Limb (tissue), 2 donors: ENCODE measurements around the gene TRAIP.
"Not testable (repeated sequence)": the region's sequence is repeated elsewhere in the genome, so short reads cannot be mapped to it uniquely, and the experiment has no call there.

Experiments
- DNase-seq, 2 donors: peaks; one replicate each; pipeline ENCODE4 v3.0.0-alpha.2; 2016; ENCODE audit errors: extremely low spot score in 2 of 2

Gene TRAIP

GRCh38 chr3:49856181-49857005 lies at the start of gene TRAIP:
TSS of gene TRAIP (minus strand) at chr3:49856564. CDS start at chr3:49856453, 111 bp downstream.
- peak; percentile 94 to 96 for DNase-seq

- not testable (repeated sequence) for DNase-seq
Observed at GRCh38 chr3:49904448-49904847, 48.1 kb upstream of the TRAIP start.

- DNase-seq = peak; percentile 35 to 67
Observed at GRCh38 chr3:49903451-49904424, 47.4 kb upstream of the TRAIP start, which contains the start of gene MST1R. TSS of gene MST1R (minus strand) at chr3:49903873. CDS start at chr3:49903609, 264 bp downstream.

- no peak for DNase-seq
Observed at GRCh38 chr3:49902511-49903345, 46.4 kb upstream of the TRAIP start.

- no peak for DNase-seq
Observed at GRCh38 chr3:49901366-49902339, 45.3 kb upstream of the TRAIP start.

- DNase-seq = no peak
Observed at GRCh38 chr3:49900491-49901153, 44.3 kb upstream of the TRAIP start.

- DNase-seq = no peak
Observed at GRCh38 chr3:49899815-49900214, 43.5 kb upstream of the TRAIP start.

GRCh38 chr3:49898991-49899390 lies 42.6 kb upstream of the TRAIP start:
- DNase-seq = no peak

- DNase-seq = no peak
Observed at GRCh38 chr3:49896345-49896744, 40.0 kb upstream of the TRAIP start.

- no peak for DNase-seq
Observed at GRCh38 chr3:49895791-49896190, 39.4 kb upstream of the TRAIP start.

GRCh38 chr3:49889296-49889695 lies 32.9 kb upstream of the TRAIP start:
- DNase-seq = no peak

- DNase-seq = no peak
Observed at GRCh38 chr3:49886922-49887265, 30.5 kb upstream of the TRAIP start.

- DNase-seq = no peak
Observed at GRCh38 chr3:49883998-49884397, 27.6 kb upstream of the TRAIP start.

- DNase-seq = peak in 1 of 2 donors; percentile 50
Observed at GRCh38 chr3:49882166-49882565, 25.8 kb upstream of the TRAIP start.

- DNase-seq = peak in 1 of 2 donors; percentile 53
Observed at GRCh38 chr3:49880581-49881315, 24.4 kb upstream of the TRAIP start.

GRCh38 chr3:49879721-49880120 lies 23.4 kb upstream of the TRAIP start:
- DNase-seq = no peak

GRCh38 chr3:49878686-49879085 lies 22.3 kb upstream of the TRAIP start:
- no peak for DNase-seq

- no peak for DNase-seq
Observed at GRCh38 chr3:49877716-49878115, 21.4 kb upstream of the TRAIP start.

GRCh38 chr3:49876567-49876966 lies 20.2 kb upstream of the TRAIP start:
- no peak for DNase-seq
